ENCODE results near the gene STXBP6. TPM values are rescaled to one million over a fixed set of nuclear protein-coding genes. Genes with fewer than 3 reads are reported as not detected.
"Not testable (repeated sequence)": the region's sequence is repeated elsewhere in the genome, so short reads cannot be mapped to it uniquely, and the experiment has no call there.

The STXBP6 gene
- total RNA-seq, 1 donor from 2014 or later, result 16.9 TPM

GRCh38 chr14:24957814-24958213 is 92.1 kb downstream of the STXBP6 start:
- DNase-seq (ENCODE audit: low read depth in 2 of 2), result no peak

- no peak for DNase-seq (ENCODE audit: low read depth in 2 of 2)
These were observed 93.8 kb downstream of the STXBP6 start for GRCh38 chr14:24956104-24956503.

DNA sequence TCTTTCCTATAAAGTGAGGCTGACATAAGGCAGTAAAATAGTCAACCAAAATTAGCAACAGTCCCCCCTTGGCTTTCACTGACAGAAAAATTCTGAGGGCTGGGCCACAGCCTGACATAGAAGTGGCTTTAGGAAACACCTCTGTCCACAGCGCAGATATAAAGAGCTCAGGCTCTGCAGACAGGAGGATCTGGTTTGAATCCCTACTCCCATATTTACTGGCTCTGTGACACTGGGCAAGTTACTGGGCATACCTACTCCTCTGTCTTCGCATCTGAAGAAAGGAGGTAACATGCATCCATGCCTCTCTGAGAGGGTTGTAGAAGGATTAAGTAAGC is 95.3 kb downstream of the STXBP6 start:
- DNase-seq (ENCODE audit: low read depth in 2 of 2), result no peak

DNA sequence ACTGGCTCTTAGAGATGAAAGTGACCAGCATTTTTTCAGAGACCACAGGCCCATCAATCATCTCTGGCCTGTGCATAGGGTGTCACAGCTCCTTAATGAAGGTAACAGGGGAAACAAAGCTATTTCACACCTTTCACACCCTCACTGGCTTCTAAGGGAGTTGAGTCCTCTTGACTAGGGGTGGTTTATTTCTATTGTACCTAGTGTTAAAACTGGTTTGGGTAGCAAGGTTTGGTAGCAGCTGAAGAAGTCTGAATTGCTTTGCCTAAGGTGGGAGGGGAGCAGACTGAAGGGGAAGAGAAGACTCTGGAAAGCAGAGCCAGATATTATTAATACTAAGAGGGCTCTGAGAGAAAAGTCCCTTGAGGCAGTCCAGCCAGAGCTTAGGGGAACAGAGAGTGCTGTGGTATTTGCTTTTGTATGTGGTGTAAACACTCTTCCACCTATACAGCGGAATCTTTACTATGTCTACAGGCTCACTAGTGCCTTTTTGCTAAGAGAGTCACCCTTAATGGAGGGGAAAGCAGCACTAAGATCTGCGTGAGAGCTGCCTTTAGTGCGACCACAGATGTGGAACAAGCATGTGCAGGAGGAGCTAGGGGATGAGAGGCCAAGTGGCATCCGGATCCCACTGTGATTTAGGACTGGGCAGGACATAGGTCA is 95.8 kb downstream of the STXBP6 start:
- no peak for DNase-seq (ENCODE audit: low read depth in 2 of 2)

DNA sequence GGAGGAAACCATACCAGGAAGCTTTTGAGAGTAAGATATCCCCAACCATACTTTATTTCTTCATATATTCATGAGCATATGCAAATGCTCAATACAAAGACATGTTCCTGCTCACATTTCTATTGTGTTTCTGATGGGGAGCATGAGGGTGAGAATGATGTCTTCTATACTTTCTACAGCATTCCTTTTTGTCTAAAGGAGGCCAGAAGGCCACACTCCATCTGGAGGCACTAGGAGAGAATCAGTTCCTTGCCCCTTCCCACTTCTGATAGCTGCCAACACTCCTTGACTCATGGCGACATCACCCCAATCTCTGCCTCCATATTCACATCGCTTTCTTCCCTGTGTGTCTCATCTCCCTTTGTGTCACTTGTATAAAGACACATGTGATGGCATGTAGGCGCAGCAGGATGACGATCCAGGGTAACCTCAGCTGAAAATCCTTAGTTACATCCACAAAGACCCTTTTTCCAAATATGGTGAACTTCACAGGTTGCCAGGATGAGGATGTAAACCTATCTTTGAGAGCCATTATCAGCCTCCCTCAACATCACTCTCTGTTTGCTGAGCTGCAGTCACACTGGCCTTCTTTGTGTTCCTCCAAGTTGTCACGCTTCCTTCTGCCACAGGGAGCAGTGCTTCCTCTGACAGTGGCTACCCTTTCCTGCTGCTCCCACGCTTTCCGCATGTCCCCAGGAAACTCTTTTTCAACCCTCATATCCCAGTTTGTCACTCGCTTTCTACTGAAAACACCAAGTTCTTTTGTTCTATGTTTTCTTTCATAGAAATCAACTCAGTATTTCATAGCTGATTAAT is 96.9 kb downstream of the STXBP6 start:
- no peak for DNase-seq (ENCODE audit: low read depth in 2 of 2)

- no peak for DNase-seq (ENCODE audit: low read depth in 2 of 2)
These were observed 101.6 kb downstream of the STXBP6 start for GRCh38 chr14:24948261-24948847.

DNA sequence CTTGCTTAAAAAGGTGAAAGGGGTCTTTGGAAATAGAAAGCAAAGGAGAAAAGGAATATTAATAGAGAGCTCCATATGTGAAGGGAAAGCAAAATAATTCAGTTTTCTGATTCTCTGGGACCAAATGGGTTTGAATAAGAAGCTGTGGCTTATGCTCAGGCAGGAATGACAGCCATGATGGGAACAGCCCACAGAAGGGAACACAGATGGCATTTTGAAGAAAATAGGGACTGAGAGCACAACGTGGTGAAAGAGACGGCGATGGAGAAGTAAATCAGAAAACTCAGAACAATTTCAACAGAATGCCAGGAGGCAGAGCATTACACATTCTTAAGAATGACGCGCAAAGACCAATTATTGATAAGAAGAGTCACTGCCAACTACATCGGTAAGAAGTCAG is 102.8 kb downstream of the STXBP6 start:
- no peak for DNase-seq (ENCODE audit: low read depth in 2 of 2)

DNA sequence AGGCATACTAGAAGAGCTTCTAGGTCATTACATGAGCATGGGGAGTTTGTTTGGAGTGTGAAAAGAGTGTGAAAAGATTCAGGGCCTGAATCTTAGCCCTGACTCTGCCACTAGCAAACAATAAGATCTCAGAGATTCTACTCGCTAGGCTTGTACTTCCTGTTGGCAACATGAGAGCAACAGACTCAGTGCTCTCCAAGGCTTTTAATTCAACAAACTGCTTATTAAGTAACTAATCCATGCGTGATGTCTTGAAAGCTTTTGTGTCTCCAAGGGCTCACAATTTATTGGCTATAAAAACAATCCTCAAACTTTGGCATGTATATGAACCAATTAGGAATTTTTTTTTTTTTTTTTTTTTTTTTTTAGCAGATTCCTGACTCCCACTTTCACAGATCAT is 105.1 kb downstream of the STXBP6 start:
- DNase-seq (ENCODE audit: low read depth in 2 of 2), result no peak

- no peak for DNase-seq (ENCODE audit: low read depth in 2 of 2)
These were observed 106.9 kb downstream of the STXBP6 start for GRCh38 chr14:24943024-24943423.

DNA sequence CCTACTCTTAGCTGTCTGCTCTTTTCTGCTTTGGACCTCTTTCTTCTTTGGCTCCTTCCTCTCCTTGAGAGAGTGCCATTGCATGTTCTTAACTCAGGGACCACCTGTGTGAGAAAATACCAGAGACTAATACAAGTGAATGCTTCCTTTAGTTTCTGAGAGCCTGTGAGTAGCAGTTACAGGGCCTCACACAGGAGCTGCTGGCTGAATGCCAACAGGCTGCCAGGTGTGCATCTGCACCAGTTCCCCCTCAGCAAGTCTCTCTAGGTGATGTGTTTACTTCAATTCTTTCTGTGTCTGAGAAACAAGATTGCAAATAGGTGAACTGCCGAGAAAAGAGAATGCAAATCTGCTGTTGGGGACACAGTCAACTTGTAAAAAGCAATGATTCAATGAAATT is 108.2 kb downstream of the STXBP6 start:
- DNase-seq (ENCODE audit: low read depth in 2 of 2), result no peak

- no peak for DNase-seq (ENCODE audit: low read depth in 2 of 2)
These were observed 109.6 kb downstream of the STXBP6 start for GRCh38 chr14:24940213-24940783.

DNA sequence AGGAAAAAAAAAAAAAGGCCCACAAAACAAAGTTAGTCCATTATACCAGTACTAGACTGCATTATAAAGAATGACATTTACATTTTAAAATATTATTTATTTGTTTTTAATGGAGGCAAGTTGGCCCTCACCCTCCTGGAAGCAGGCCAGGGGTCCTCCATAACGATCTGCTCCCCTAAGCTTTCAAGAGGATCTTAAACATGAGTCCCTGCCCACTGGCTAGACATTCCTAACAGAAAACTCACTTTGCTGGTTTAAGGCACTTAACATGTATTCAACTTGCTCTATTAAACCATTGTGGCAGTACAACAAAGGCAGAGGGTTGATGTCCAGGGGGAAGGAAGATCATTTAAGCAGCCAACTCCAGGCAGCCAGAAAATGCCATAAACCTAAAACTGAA is 111.4 kb downstream of the STXBP6 start:
- DNase-seq (ENCODE audit: low read depth in 2 of 2), result no peak

- DNase-seq (ENCODE audit: low read depth in 2 of 2), result no peak
These were observed 112.6 kb downstream of the STXBP6 start for GRCh38 chr14:24937300-24937699.

- not testable (repeated sequence) for DNase-seq (ENCODE audit: low read depth in 2 of 2)
These were observed 113.2 kb downstream of the STXBP6 start for GRCh38 chr14:24936773-24937172.

DNA sequence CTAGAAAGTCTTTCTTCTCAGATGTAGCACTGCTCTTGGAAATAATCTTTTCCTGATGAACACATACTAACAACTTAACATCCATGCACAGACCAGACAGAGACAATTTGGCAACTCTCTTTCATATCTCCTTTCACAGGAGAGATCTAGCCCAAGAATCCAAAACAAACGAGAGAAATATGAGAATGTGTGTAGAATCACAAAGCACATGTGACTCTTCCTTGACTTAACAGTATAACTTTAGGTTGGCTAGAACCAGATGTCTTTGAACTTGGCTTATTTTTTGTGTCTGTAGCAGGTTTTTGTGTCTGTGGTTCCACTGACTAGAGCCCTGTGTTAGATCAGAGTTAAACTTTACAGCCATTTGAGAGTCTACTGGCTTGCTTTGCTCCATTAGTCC is 114.2 kb downstream of the STXBP6 start:
- no peak for DNase-seq (ENCODE audit: low read depth in 2 of 2)

GRCh38 chr14:24928386-24928900 is 121.5 kb downstream of the STXBP6 start:
- no peak for DNase-seq (ENCODE audit: low read depth in 2 of 2)

GRCh38 chr14:24927809-24928208 is 122.1 kb downstream of the STXBP6 start:
- no peak for DNase-seq (ENCODE audit: low read depth in 2 of 2)

DNA sequence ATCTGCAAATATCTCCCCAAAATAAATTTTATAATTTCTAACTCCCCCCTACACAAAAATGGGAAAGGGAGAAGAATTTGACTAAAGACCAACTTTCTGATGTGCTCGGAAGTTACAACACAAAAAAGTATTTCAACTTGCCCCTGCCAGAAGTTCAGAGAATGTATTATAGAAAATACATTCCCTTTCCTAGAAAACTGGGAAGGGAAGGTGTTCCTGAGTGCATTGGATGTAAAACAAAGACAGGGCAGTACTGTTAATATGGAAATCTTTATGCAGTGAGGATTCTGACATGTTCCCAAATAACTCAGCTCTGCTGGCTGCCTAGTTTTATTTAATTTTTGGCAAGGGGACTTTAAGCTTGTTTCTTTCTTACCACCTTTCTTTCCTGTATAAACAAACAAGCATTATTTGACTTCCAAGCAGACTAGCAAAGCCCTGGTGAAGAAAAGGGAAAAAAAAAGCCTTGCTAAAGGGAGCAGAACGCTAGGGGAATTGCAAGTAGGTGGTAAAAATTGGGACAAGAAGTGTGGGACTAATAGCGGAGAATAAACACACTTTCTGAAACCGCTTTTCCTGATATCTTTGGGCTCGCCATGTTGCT is 124.1 kb downstream of the STXBP6 start:
- DNase-seq (ENCODE audit: low read depth in 2 of 2), result no peak

- DNase-seq (ENCODE audit: low read depth in 2 of 2), result no peak
These were observed 125.4 kb downstream of the STXBP6 start for GRCh38 chr14:24924544-24924943.

GRCh38 chr14:24921903-24922302 is 128.0 kb downstream of the STXBP6 start:
- no peak for DNase-seq (ENCODE audit: low read depth in 2 of 2)

- no peak for DNase-seq (ENCODE audit: low read depth in 2 of 2)
These were observed 129.5 kb downstream of the STXBP6 start for GRCh38 chr14:24920265-24921075.
